Adrenal gland (tissue), 12 donors: ENCODE data around the gene IVNS1ABP. TPM values are rescaled to one million over a fixed set of nuclear protein-coding genes. Genes with fewer than 3 reads are reported as not detected.

Source experiments
- DNase-seq, 7 donors: peaks; one replicate each; pipeline ENCODE4 v3.0.0-alpha.2; 2019 to 2020
- H3K27ac ChIP-seq, 5 donors: fragments of 200-600 bp; sonication (generic) in 4 of 5; 1 replicate in 3 of 5; 2 replicates in 2 of 5; pipeline versions ENCODE4 v1.5.1 to v1.8.0; 2016 to 2020; ENCODE audit warnings: mild to moderate bottlenecking in 1 of 5
- H3K27me3 ChIP-seq: fragments of 200-600 bp; 2 replicates; pipeline ENCODE4 v1.8.0; 2021
- H3K36me3 ChIP-seq, 2 donors: fragments of 200-600 bp; replicated peaks in 1 of 2; 1 replicate in 1 of 2; 2 replicates in 1 of 2; pipeline versions ENCODE4 v1.5.1 to v1.8.0; 2018 to 2022
- H3K4me1 ChIP-seq, 2 donors: fragments of 200-600 bp; replicated peaks in 1 of 2; 1 replicate in 1 of 2; 2 replicates in 1 of 2; pipeline versions ENCODE4 v1.5.1 to v1.8.0; 2018 to 2021
- H3K4me3 ChIP-seq, 4 donors: fragments of 200-600 bp; sonication (generic) in 3 of 4; one replicate each; pipeline ENCODE4 v1.5.1; 2016 to 2018
- H3K9me3 ChIP-seq, 3 donors: fragments of 200-600 bp; sonication (generic) in 1 of 3; replicated peaks in 1 of 3; 1 replicate in 2 of 3; 2 replicates in 1 of 3; pipeline versions ENCODE4 v1.5.1 to v1.8.0; 2016 to 2021
- POLR2A ChIP-seq, 2 donors: fragments of 450-650 bp; IDR thresholded peaks; one replicate each; pipeline ENCODE4 v1.6.1; 2017; ENCODE audit warnings: antibody characterized with exemption in 2 of 2, mild to moderate bottlenecking in 2 of 2, moderate library complexity in 1 of 2
- WGBS, 4 donors: extraction: QIAGEN DNeasy Blood & Tissue Kit in 2 of 4; methylation state at CpG; one replicate each; pipeline versions ENCODE4 v1.1.5 to v1.1.7; 2013 to 2017; 5-methylcytosine and 5-hydroxymethylcytosine counted together
- intact Hi-C, 2 donors: fragments of 100-400 bp; cut with DNase I; formaldehyde crosslinking; loops; one replicate each; pipeline versions ENCODE4 v1.14.1 to v1.15.0; 2022 to 2023
- polyA plus RNA-seq, 3 donors: library from polyadenylated mRNA; stranded (reverse); fragments of 200-250 nt in 2 of 3; fragments of 350-450 nt in 1 of 3; fragmentation: Illumina TruSeq in 1 of 3; extraction: RNeasy Lipid Tissue Mini Kit (QIAGEN cat#74804) in 1 of 3; gene quantifications; one replicate each; pipeline ENCODE4 v1.2.3, GENCODE V29; 2013 to 2014
- total RNA-seq, 9 donors: library from RNA; depleted of rRNA in 4 of 9; stranded (reverse); fragments of >200 nt in 4 of 9; fragments of 120-200 nt in 1 of 9; fragmentation: NEBNext Ultra II Directional in 1 of 9; extraction: Animal tissue kit (Norgen Biotek cat#: 25700) in 1 of 9; gene quantifications; one replicate each; pipeline versions ENCODE4 v1.1.0 to v1.2.4, GENCODE V29; 2013 to 2023
- TF ChIP-seq, protein P1 (sequence below), 6 experiments: fragments of 450-650 bp in 4 of 6; fragments of 200-600 bp in 2 of 6; sonication (generic) in 1 of 6; IDR thresholded peaks; 1 replicate in 5 of 6; 2 replicates in 1 of 6; pipeline versions ENCODE4 v1.5.1 to v1.8.0; 2016 to 2021; ENCODE audit warnings: antibody characterized with exemption in 6 of 6, mild to moderate bottlenecking in 2 of 6, moderate library complexity in 1 of 6
- donor health status: healthy with polysubstance abuse.
- donor health status: Bipolar disorder and iron deficiency.
- donor health status: DM: yes; HTN: yes; CAD: no.
- donor health status: DM: no; HTN: no; CAD: no.
- donor health status: DM: no; HTN: no; CAD: no.
- donor health status: DM: yes; HTN: yes; CAD: no.

IVNS1ABP gene
- total and polyA plus RNA-seq, 12 donors: 20.4 to 119 (median 40.5) TPM

DNA sequence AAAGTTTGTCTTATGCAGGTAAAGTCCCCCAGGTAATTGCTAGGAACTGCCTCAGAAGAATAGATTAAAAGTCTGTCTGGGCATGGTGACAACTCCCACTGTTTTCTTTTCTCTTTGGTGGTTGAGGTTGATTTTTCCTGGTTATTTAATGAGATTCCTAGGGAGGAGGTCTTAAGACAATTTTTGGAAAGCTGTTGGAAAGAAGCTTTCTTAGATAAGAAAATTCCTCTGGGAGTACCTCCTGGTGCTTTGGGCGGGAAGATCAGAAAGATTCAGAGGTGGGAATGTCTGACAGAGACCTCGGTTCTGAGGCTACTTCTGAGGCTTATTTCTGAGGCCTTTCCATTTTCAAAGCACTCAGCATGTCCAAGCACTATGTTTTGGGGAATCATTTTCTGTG, 25.0 kb upstream of the IVNS1ABP start:
- Histone ChIP-seq H3K36me3 (no peaks in the 10 kb centered on the region), H3K4me3 (no peak overlapping the region), H3K4me1 (peaks cover 0 to 3% of the 10 kb centered on the region in 2 donors), H3K27me3 (no peaks in the 10 kb centered on the region), H3K27ac (no peak overlapping the region), H3K9me3 (no peaks in the 10 kb centered on the region)
- intact Hi-C loops: no loop called here
- TF ChIP-seq, protein P1, sequence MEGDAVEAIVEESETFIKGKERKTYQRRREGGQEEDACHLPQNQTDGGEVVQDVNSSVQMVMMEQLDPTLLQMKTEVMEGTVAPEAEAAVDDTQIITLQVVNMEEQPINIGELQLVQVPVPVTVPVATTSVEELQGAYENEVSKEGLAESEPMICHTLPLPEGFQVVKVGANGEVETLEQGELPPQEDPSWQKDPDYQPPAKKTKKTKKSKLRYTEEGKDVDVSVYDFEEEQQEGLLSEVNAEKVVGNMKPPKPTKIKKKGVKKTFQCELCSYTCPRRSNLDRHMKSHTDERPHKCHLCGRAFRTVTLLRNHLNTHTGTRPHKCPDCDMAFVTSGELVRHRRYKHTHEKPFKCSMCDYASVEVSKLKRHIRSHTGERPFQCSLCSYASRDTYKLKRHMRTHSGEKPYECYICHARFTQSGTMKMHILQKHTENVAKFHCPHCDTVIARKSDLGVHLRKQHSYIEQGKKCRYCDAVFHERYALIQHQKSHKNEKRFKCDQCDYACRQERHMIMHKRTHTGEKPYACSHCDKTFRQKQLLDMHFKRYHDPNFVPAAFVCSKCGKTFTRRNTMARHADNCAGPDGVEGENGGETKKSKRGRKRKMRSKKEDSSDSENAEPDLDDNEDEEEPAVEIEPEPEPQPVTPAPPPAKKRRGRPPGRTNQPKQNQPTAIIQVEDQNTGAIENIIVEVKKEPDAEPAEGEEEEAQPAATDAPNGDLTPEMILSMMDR (IDR thresholded peaks at IDR 0.05): no peak
- no peak for TF ChIP-seq POLR2A (IDR thresholded peaks at IDR 0.05)
- DNase-seq: no peak
- 75 to 94% (median 88%) methylated on average over 2 of the region's 2 CpGs for WGBS, 4 donors

DNA sequence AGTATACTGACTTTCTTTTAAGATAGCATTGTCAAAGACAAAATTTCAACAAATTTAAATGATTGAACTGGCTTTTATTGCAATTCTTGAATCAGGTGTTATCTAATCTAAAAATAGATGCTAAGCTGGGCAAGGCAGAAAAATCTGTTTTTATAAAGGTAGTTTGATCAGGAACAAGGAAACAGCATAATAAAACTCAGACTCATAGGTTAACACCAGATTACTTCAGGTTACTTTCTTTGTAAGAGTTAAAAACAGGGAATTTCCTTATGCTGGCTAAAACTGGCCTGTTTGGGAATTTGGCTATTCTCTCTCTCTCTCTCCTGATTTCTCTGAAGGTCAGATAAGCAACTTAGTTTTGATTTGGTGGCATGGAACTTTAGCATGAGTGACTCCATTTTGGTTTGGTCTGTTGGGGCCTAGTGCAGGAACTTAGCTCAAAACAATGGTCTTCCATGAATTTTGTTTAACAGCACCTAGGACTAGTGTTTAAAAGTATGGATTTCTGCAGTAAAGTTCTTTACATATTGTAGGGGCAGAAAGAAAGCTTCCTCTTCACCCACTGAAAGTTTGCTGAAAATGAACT, 24.2 kb upstream of the IVNS1ABP start:
- TF ChIP-seq POLR2A (IDR thresholded peaks at IDR 0.05): no peak
- TF ChIP-seq, protein P1 (IDR thresholded peaks at IDR 0.05): no peak
- no peaks in the 10 kb centered on the region for H3K36me3 ChIP-seq
- DNase-seq: no peak
- no peaks in the 10 kb centered on the region for H3K27me3 ChIP-seq
- peaks cover 0 to 3% of the 10 kb centered on the region in 2 donors for H3K4me1 ChIP-seq
- H3K4me3 ChIP-seq: no peak overlapping the region
- no peaks in the 10 kb centered on the region for H3K9me3 ChIP-seq
- intact Hi-C loops: no loop called here
- H3K27ac ChIP-seq: no peak overlapping the region

DNA sequence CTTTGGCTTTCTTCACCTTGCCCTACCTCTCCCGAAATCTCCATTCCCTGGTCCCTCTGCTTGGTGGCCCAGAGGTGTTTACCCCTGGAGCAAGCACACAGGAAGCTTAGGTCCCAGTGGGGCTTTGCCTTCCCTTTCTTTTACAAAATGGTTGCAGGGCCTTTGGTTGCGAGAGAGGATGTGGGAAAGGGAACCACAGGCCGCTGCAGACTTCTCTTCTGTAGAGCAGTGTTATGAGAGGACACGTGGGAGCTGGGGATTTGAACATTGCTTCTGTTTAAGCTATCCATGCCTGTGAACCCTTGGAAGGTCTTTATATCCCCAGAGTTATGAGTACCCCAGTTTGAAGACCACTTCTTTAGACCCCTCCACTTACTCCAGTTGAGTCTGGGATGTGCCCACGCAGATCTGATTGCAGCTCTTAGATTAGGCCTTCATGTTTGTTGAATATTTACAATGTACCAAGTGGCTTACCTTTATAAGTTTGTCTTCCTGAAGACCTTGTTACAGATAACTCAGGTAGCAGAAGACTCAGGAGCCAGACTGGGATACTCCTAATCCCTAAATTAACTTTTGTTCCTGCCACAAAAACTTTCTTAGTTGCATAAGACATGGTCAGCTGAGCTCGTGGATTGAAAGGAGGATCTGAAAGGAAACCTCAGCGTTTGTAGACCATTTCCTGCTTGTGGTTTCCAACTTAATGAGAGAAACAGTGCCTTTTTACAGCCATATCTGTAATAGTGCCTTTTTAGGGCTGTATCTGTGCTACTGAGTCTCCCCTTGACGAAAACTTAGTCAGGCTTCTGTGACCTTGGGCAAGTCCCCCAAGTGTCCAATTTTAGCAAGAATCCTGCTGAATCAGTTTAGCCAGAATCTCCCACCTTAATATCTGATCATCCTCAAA, 21.9 kb upstream of the IVNS1ABP start:
- Histone ChIP-seq H3K27me3 (no peaks in the 10 kb centered on the region), H3K9me3 (no peaks in the 10 kb centered on the region), H3K4me3 (no peak overlapping the region), H3K27ac (peak overlapping the region in 1 of 5 donors; percentile 76), H3K36me3 (no peaks in the 10 kb centered on the region), H3K4me1 (peaks cover 0 to 3% of the 10 kb centered on the region in 2 donors)
- peak in 6 of 7 donors; percentile 23 to 66 (median 46) for DNase-seq
- intact Hi-C loops: no loop called here
- TF ChIP-seq, protein P1 (IDR thresholded peaks at IDR 0.05): no peak
- no peak for TF ChIP-seq POLR2A (IDR thresholded peaks at IDR 0.05)
- WGBS, 4 donors: 75 to 88% (median 77%) methylated on average over 8 of the region's 8 CpGs

DNA sequence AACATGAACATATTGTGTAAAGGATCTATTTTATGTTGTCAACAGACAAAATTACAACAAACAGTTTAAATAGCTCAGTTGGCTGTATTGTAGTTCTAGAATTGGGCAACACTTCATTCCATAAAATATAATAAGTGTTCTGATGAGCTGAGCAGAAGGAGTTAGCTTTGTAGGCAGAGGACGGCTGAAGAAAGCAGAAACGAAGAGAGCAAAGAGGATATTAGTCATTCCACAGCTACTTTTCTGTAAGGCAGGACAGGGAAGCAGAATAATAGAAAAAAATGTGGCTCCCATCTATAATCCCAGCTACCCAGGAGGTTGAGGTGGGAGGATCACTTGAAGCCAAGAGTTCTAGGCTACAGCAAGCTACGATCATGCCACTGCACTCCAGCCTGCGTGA, 20.2 kb upstream of the IVNS1ABP start:
- no peaks in the 10 kb centered on the region for H3K36me3 ChIP-seq
- H3K27me3 ChIP-seq: no peaks in the 10 kb centered on the region
- H3K9me3 ChIP-seq: no peaks in the 10 kb centered on the region
- no peak overlapping the region for H3K4me3 ChIP-seq
- peak overlapping the region in 1 of 5 donors; percentile 58 for H3K27ac ChIP-seq
- TF ChIP-seq POLR2A (IDR thresholded peaks at IDR 0.05): no peak
- TF ChIP-seq, protein P1 (IDR thresholded peaks at IDR 0.05): no peak
- no peak for DNase-seq
- 79 to 87% (median 84%) methylated on average over 4 of the region's 4 CpGs for WGBS, 4 donors
- H3K4me1 ChIP-seq: peaks cover 0 to 3% of the 10 kb centered on the region in 2 donors
- intact Hi-C loops: no loop called here
